Stimulated activated naive CD8-positive, alpha-beta T cell treated with anti-CD3 and anti-CD28 coated beads, Interleukin-15, Interleukin-2, amounts not matched to agents 100 U/mL and 50 U/mL, for 24 hours (primary cell): ENCODE data around the gene MORF4L1.
"Not testable (repeated sequence)": the region's sequence is repeated elsewhere in the genome, so short reads cannot be mapped to it uniquely, and the experiment has no call there.

Experiments
- ATAC-seq: fragments of 150-1000 bp; cut with Tn5 transposase; one replicate; pipeline ENCODE4 v1.10.0; 2021
- DNase-seq: peaks from one replicate; pipeline ENCODE4 v3.0.0; 2021

The MORF4L1 gene, protein sequence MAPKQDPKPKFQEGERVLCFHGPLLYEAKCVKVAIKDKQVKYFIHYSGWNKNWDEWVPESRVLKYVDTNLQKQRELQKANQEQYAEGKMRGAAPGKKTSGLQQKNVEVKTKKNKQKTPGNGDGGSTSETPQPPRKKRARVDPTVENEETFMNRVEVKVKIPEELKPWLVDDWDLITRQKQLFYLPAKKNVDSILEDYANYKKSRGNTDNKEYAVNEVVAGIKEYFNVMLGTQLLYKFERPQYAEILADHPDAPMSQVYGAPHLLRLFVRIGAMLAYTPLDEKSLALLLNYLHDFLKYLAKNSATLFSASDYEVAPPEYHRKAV

DNA sequence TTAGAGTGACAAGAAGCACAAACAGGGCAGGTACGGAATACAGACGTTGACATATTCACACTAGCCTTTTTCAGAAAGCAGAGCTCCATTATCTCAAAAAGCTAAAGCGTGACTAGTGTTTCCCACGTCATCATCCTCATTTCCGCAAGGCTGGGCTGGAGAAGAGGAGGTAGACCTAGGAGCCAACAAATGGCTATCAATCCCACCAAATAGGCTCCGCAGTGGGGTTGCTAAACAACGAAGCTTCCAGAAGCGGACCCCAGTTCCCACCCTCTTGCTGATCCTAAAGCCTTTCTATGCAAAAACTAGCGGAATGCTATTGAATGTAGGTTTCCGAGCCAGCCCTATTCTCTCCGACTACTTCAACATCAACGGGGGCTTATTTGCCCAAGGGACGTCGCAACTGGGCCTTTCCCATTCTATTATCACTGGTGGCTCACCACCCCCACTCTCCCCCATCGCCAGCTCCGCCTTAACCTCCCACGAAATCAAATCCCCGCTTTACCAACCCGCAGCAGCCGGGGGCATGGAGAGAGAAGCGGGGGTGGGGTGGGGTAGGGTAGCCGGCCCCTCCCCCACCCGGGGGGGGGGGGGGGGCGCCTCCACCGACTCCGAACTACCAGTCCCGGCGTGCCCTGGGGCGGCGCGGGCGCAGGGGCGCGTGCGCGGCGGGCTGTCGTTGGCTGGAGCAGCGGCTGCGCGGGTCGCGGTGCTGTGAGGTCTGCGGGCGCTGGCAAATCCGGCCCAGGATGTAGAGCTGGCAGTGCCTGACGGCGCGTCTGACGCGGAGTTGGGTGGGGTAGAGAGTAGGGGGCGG is at the start of gene MORF4L1:
MORF4L1 (plus strand) TSS at position 736 of the 817 bp plus-strand sequence. CDS start 128 bp downstream, outside the sequence.
- ATAC-seq (peak; percentile 92), DNase-seq (peak; percentile 97)

DNA sequence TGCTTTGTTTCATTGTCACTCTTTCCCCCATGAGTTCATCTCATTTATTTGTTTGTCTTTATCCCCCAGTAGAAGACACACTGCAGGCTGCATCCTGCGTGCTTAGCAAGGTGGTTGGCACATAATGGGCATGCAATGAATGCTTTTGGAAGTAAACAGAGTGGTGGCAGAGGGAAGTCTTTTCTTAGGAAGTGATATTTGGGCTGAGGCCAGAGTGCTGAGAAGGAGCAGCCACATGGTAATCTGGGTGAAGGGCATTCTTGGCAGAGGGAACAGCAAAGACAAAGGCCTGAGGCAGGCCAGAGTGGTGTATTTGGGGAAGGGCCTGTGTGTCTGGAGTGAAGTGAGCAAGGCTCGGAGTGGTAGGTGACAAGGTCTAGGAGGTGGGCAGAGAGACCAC is 43.8 kb upstream of the MORF4L1 start:
- DNase-seq (no peak), ATAC-seq (no peak)

- DNase-seq (peak; percentile 17), ATAC-seq (peak; percentile 61)
These were observed 42.0 kb upstream of the MORF4L1 start for GRCh38 chr15:78830514-78831228.

GRCh38 chr15:78831229-78832207 is 41.2 kb upstream of the MORF4L1 start:
- DNase-seq, result no peak
- no peak for ATAC-seq

- no peak for ATAC-seq
- no peak for DNase-seq
These were observed 36.4 kb upstream of the MORF4L1 start for GRCh38 chr15:78836333-78836732.

DNA sequence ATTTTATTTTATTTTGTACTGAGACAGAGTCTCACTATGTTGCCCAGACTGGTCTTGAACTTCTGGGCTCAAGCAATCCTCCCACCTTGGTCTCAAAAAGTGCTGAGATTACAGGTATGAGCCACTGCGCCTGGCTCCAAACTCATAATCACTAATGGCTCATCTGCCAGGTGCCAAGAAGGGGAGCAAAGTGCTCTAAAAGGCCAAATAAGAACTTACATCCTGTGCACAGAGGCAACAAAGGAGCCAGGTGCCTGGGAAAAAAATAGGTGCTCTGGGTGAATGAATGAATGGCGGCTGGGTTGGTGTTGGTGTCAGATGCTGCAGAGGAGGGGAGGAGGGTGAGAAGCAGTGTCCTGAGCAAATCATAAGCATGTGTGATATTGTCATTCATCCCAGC is 35.6 kb upstream of the MORF4L1 start:
- no peak for ATAC-seq

GRCh38 chr15:78837543-78837942 is 35.1 kb upstream of the MORF4L1 start:
- DNase-seq (no peak), ATAC-seq (no peak)

More for the DNA sequence above, 35.6 kb upstream of the MORF4L1 start:
- no peak for DNase-seq

- ATAC-seq, result no peak
These were observed 34.2 kb upstream of the MORF4L1 start for GRCh38 chr15:78838489-78838888.

GRCh38 chr15:78839151-78839550 is 33.5 kb upstream of the MORF4L1 start:
- ATAC-seq, result not testable (repeated sequence)

More at GRCh38 chr15:78838489-78838888, 34.2 kb upstream of the MORF4L1 start:
- DNase-seq, result no peak

DNA sequence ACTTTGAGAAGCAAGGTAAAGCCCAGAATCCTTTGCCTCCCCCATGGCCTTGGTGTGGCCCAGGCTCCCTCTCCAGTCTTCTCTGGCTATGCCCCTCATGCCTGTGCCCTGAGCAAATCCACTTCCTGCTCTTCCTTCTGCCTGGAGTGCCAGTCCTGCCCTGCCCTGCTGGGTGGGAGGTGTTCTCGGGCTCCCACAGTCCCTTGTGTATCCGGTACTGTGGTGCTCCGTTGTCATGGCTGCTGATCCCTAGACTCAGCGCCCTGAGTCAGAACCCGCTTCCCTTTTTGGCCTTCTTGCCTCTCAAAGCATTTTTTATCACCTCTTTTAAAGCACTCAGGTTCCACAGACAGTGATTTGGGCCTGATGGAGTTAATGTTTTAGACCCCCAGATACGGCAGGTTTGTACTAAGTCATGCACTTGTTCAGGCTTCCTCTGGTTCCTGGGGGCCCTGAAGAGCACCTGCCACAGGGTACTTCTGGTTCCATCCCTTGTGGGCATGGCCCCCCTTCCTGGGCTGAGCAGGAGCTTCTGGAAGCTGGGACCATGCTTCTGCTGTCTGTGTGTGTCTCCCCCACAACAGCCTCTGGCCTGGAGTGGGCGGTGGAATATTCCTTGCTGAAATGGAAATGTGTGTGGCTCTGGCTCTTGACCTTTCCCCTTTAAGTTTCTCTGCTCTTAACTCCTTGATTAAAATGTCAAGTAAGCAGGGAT is 31.9 kb upstream of the MORF4L1 start:
- peak; percentile 15 for ATAC-seq
- DNase-seq, result peak; percentile 44

More at GRCh38 chr15:78839151-78839550, 33.5 kb upstream of the MORF4L1 start:
- not testable (repeated sequence) for DNase-seq

GRCh38 chr15:78841376-78841706 is 31.3 kb upstream of the MORF4L1 start:
- ATAC-seq (peak; percentile 79), DNase-seq (peak; percentile 19)

- no peak for ATAC-seq
- no peak for DNase-seq
These were observed 30.8 kb upstream of the MORF4L1 start for GRCh38 chr15:78841891-78842290.

- no peak for ATAC-seq
- DNase-seq, result no peak
These were observed 30.2 kb upstream of the MORF4L1 start for GRCh38 chr15:78842519-78842918.

DNA sequence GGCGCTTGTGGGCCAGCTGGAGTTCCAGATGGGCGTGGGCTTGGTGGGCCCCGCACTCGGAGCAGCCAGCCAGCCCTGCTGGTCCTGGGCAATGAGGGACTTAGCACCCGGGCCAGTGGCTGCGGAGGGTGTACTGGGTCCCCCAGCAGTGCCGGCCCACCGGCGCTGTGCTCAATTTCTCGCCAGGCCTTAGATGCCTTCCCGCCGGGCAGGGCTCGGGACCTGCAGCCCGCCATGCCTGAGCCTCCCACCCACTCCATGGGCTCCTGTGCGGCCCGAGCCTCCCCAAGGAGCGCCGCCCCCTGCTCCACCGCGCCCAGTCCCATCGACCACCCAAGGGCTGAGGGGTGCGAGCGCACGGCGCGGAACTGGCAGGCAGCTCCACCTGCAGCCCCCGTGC is 25.8 kb upstream of the MORF4L1 start:
- not testable (repeated sequence) for DNase-seq, ATAC-seq

DNA sequence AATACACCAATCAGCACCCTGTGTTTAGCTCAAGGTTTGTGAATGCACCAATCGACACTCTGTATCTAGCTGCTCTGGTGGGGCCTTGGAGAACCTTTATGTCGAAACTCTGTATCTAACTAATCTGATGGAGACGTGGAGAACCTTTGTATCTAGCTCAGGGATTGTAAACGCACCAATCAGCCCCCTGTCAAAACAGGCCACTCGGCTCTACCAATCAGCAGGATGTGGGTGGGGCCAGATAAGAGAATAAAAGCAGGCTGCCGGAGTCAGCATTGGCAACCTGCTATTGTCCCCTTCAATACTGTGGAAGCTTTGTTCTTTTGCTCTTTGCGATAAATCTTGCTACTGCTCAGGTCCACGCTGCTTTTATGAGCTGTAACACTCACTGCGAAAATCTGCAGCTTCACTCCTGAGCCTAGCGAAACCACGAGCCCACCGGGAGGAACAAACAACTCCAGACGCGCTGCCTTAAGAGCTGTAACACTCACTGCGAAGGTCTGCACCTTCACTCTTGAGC is 25.2 kb upstream of the MORF4L1 start:
- not testable (repeated sequence) for DNase-seq, ATAC-seq

DNA sequence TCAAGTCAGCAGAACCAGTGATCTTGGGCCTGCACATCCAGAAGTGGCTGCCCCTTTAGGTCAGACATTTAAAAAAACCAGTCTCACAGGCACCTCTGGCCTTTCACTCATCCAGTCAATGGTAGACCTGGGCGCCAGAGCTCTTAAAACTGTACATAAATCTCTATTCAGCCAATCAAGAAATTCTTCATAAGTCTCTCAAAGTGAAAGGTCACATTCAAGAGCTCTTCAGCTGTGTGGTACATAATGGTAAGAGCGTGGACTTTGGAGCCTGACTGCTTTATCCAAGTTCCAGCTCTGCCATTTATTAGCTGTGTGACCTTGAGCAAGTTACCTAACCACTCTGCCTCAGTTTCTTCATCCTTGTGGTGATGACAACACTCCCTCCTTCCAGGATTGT is 22.3 kb upstream of the MORF4L1 start:
- DNase-seq (no peak), ATAC-seq (no peak)

GRCh38 chr15:78850941-78851755 is 21.5 kb upstream of the MORF4L1 start:
- ATAC-seq, result no peak
- DNase-seq, result no peak

DNA sequence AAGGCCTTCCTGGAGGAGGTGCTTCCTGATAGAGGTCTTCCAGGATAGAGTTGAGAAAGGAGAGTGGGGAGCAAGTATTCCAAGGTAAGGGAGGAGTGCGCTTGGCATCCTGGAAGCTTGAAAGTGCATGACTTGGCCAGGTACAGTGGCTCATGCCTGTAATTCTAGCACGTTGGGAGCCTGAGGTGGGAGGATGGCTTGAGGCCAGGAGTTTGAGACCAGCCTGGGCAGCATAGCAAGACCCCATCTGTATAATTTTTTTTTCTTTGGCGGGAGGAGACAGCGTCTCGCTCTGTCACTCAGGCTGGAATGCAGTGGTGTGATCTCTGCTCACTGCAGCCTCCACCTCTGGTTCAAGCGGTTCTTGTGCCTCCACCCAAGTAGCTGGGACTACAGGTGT is 19.2 kb upstream of the MORF4L1 start:
- no peak for ATAC-seq
- no peak for DNase-seq

GRCh38 chr15:78854833-78855372 is 17.8 kb upstream of the MORF4L1 start:
- ATAC-seq (no peak), DNase-seq (no peak)
